Suprapubic skin (tissue), 4 donors: ENCODE measurements around the gene PTTG1IP. TPM values are rescaled to one million over a fixed set of nuclear protein-coding genes. Genes with fewer than 3 reads are reported as not detected.

ENCODE experiments used
- DNase-seq, 2 donors: peaks; one replicate each; pipeline ENCODE4 v3.0.0-alpha.2; 2019; ENCODE audit warnings: low spot score in 2 of 2
- H3K27ac ChIP-seq: fragments of 200-600 bp; sonication (generic); one replicate; pipeline ENCODE4 v1.5.1; 2019
- H3K27me3 ChIP-seq: fragments of 200-600 bp; sonication (generic); one replicate; pipeline ENCODE4 v1.5.1; 2019
- H3K36me3 ChIP-seq: fragments of 200-600 bp; sonication (generic); one replicate; pipeline ENCODE4 v1.5.1; 2019
- H3K4me1 ChIP-seq: fragments of 200-600 bp; sonication (generic); one replicate; pipeline ENCODE4 v1.5.1; 2019
- H3K4me3 ChIP-seq: fragments of 200-600 bp; sonication (generic); one replicate; pipeline ENCODE4 v1.5.1; 2019; ENCODE audit warnings: mild to moderate bottlenecking
- H3K9me3 ChIP-seq: fragments of 200-600 bp; sonication (generic); one replicate; pipeline ENCODE4 v1.5.1; 2019
- EP300 ChIP-seq: sonication (generic); formaldehyde crosslinking; IDR thresholded peaks from one replicate; pipeline ENCODE4 v1.6.1; 2017; ENCODE audit warnings: antibody characterized with exemption
- POLR2A ChIP-seq, 2 donors: fragments of 450-650 bp; IDR thresholded peaks; one replicate each; pipeline ENCODE4 v1.6.1; 2017; ENCODE audit warnings: antibody characterized with exemption in 2 of 2, mild to moderate bottlenecking in 2 of 2, moderate library complexity in 2 of 2
- POLR2AphosphoS5 ChIP-seq, 3 donors: sonication (generic); formaldehyde crosslinking; IDR thresholded peaks; one replicate each; pipeline ENCODE4 v1.6.1; 2017; ENCODE audit warnings: antibody characterized with exemption in 3 of 3
- WGBS: methylation state at CpG from one replicate; pipeline ENCODE4 v1.1.5; 2018; 5-methylcytosine and 5-hydroxymethylcytosine counted together
- total RNA-seq, 4 donors: library from RNA; depleted of rRNA; stranded (reverse); fragments of >200 nt; gene quantifications; one replicate each; pipeline ENCODE4 v1.1.0, GENCODE V29; 2016
- TF ChIP-seq, protein P1 (sequence below), 2 donors: fragments of 200-600 bp in 1 of 2; fragments of 450-650 bp in 1 of 2; sonication (generic) in 1 of 2; IDR thresholded peaks; one replicate each; pipeline ENCODE4 v1.5.1; 2016 to 2019; ENCODE audit warnings: antibody characterized with exemption in 2 of 2, mild to moderate bottlenecking in 1 of 2, moderate library complexity in 1 of 2

PTTG1IP gene
- total RNA-seq, 4 donors from 2014 or later: 114 to 172 (median 143) TPM

DNA sequence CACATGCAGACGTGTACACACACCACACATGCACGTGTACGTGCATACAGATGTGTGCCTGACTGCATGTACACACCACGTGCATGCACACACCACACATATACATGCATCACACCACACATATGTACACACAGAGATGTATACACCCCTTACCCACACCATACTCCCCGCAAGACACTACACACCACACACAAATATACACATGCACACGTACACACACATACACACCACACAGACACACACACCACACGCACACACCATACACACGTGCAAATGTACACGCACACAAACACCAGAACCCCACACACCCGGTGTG, 37.5 kb upstream of the PTTG1IP start:
- H3K9me3 ChIP-seq: no peaks in the 10 kb centered on the region
- WGBS: 49% methylated on average over 8 of the region's 10 CpGs
- no peaks in the 10 kb centered on the region for H3K36me3 ChIP-seq
- TF ChIP-seq POLR2AphosphoS5 (IDR thresholded peaks at IDR 0.05) (no peak), POLR2A (IDR thresholded peaks at IDR 0.05) (no peak), EP300 (no peak)
- TF ChIP-seq, protein P1, sequence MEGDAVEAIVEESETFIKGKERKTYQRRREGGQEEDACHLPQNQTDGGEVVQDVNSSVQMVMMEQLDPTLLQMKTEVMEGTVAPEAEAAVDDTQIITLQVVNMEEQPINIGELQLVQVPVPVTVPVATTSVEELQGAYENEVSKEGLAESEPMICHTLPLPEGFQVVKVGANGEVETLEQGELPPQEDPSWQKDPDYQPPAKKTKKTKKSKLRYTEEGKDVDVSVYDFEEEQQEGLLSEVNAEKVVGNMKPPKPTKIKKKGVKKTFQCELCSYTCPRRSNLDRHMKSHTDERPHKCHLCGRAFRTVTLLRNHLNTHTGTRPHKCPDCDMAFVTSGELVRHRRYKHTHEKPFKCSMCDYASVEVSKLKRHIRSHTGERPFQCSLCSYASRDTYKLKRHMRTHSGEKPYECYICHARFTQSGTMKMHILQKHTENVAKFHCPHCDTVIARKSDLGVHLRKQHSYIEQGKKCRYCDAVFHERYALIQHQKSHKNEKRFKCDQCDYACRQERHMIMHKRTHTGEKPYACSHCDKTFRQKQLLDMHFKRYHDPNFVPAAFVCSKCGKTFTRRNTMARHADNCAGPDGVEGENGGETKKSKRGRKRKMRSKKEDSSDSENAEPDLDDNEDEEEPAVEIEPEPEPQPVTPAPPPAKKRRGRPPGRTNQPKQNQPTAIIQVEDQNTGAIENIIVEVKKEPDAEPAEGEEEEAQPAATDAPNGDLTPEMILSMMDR (IDR thresholded peaks at IDR 0.05): no peak
- H3K27me3 ChIP-seq: peaks cover 4% of the 10 kb centered on the region
- H3K4me3 ChIP-seq: no peak overlapping the region
- no peak for DNase-seq
- peaks cover 30% of the 10 kb centered on the region for H3K4me1 ChIP-seq
- H3K27ac ChIP-seq: no peak overlapping the region

DNA sequence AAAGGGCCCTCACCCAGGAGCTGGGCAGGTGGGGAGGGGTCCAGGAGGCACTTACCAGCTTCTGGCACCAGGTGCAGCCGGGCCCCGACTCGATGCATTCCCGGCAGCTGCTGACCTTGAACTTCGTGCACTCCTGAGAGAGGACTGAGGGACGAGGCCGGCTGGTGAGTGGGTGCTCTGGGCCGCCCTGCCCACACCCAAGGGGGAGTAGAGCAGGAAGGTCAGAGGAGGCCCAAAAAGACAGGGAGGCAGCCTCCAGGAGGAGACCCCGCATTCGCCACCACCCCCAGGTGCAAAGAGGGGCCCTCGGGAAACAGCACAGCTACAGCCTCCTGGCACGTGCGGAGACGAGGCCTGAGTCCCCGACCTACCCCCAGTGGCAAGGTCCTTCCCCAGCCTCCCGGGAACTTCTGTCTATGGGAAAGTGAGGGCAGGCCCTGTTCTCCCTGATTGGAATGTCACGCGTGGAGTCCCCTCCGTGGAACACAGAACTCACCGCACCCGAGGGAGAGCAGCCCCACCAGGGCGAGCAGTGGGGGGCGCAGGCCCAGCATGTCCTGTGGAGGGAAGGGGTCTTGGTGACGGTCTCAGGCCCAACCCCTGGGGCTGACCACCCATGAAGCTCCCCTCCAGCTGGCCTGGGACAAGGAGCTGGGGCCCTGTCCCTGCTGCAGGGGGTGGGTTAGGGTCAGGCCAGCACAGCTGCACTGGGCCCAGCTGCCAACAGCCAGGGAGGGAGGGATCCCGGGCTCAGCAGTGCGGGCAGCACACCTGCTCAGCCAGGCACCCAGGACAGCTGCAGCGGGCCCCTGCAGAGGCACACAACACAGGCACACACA, 37.0 kb upstream of the PTTG1IP start:
- Histone ChIP-seq H3K4me1 (peaks cover 30% of the 10 kb centered on the region), H3K9me3 (no peaks in the 10 kb centered on the region), H3K36me3 (no peaks in the 10 kb centered on the region), H3K27ac (no peak overlapping the region), H3K4me3 (no peak overlapping the region), H3K27me3 (peaks cover 4% of the 10 kb centered on the region)
- no peak for DNase-seq
- WGBS: 89% methylated on average over 12 of the region's 27 CpGs
- TF ChIP-seq POLR2AphosphoS5 (IDR thresholded peaks at IDR 0.05) (no peak), POLR2A (IDR thresholded peaks at IDR 0.05) (no peak), EP300 (no peak)
- TF ChIP-seq, protein P1 (IDR thresholded peaks at IDR 0.05): no peak

DNA sequence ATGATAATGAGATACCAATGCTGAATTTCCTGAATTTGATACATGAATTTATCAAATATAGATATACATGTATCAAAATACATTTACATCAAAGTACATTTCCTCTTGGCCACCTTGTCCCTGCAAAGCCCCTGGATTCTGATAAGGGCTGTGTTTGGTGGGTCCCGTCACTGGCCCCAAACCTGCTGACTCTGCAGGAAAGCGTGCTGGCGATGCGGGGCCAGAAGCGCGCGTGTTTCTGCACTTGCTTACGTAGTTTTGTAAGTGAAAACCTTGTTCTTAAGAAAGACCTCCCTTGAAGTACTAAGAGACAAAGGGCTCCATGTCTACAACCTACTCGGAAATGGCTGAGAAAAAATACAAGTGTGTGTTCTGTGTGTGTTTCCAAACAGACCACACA, 36.2 kb upstream of the PTTG1IP start:
- 95% methylated on average over 9 of the region's 9 CpGs for WGBS
- H3K36me3 ChIP-seq: no peaks in the 10 kb centered on the region
- H3K27ac ChIP-seq: no peak overlapping the region
- no peaks in the 10 kb centered on the region for H3K9me3 ChIP-seq
- no peak for TF ChIP-seq POLR2A (IDR thresholded peaks at IDR 0.05)
- TF ChIP-seq, protein P1 (IDR thresholded peaks at IDR 0.05): no peak
- TF ChIP-seq POLR2AphosphoS5 (IDR thresholded peaks at IDR 0.05): no peak
- no peak for TF ChIP-seq EP300
- H3K4me1 ChIP-seq: peaks cover 30% of the 10 kb centered on the region
- no peak overlapping the region for H3K4me3 ChIP-seq
- H3K27me3 ChIP-seq: peaks cover 4% of the 10 kb centered on the region
- DNase-seq: no peak

DNA sequence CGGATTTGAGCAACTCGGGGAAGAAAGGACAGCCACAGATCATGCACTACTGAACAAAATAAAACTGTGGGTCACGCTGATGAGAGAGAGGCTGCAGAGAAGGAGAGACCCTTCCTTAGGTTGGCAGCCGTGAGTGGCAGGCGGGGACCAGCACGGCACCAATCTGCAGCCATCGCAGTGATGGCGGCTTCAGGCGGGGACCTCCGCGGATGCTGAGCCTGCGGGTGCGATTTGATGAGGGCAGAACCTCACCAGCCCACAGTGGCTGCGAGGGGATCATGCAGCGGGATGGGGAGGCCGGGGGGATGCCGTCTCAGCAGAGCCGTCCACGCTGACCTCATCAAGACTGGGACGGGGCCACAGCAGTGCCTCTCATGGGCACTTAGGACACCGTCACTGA, 35.4 kb upstream of the PTTG1IP start:
- no peak for DNase-seq
- no peak for TF ChIP-seq EP300
- TF ChIP-seq POLR2AphosphoS5 (IDR thresholded peaks at IDR 0.05): no peak
- TF ChIP-seq, protein P1 (IDR thresholded peaks at IDR 0.05): no peak
- TF ChIP-seq POLR2A (IDR thresholded peaks at IDR 0.05): no peak
- 92% methylated on average over 13 of the region's 21 CpGs for WGBS
- no peak overlapping the region for H3K4me3 ChIP-seq
- H3K27ac ChIP-seq: no peak overlapping the region
- no peaks in the 10 kb centered on the region for H3K36me3 ChIP-seq
- peaks cover 4% of the 10 kb centered on the region for H3K27me3 ChIP-seq
- no peaks in the 10 kb centered on the region for H3K9me3 ChIP-seq
- H3K4me1 ChIP-seq: peaks cover 30% of the 10 kb centered on the region

DNA sequence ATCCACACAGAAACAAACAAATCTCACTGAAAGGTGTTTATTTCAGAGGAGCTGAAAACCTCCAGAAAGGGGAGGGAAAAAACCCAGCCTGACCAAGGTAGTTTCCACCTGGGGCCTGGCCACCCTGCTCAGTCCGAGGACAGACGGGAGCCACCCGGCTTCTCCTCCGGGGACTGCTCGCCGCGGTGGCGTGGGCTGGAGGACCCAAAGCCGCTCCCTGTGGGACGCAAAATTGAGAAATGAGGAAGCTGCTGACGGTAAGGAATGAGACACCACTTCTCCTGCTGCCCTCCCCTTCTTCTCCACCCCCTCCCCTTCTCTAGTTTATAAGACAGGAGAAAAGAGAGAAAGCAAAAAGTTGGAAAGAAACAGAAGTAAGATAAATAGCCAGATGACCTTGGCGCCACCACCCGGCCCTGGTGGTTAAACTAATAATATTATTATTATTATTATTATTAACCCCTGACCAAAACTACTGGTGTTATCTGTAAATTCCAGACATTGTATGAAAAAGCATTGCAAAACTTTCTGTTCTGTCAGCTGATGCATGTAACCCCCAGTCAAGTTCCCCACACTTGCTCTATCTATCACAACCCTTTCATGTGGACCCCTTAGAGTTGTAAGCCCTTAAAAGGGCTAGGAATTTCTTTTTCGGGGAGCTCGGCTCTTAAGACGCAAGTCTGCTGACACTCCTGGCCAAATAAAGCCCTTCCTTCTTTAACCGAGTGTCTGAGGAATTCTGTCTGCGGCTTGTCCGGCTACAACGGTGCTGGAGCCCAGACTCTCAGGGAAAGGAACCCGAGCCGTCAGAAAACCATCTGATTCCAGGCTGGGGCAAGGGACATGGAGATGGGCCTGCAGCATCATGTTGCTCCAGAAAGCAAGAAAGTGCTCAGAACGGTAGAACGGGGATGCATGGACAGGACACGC, 34.7 kb upstream of the PTTG1IP start:
- H3K27me3 ChIP-seq: peaks cover 4% of the 10 kb centered on the region
- H3K9me3 ChIP-seq: no peaks in the 10 kb centered on the region
- TF ChIP-seq EP300: no peak
- TF ChIP-seq, protein P1 (IDR thresholded peaks at IDR 0.05): no peak
- TF ChIP-seq POLR2A (IDR thresholded peaks at IDR 0.05): no peak
- TF ChIP-seq POLR2AphosphoS5 (IDR thresholded peaks at IDR 0.05): no peak
- WGBS: 62% methylated on average over 23 of the region's 25 CpGs
- peaks cover 28% of the 10 kb centered on the region for H3K4me1 ChIP-seq
- no peak for DNase-seq
- H3K36me3 ChIP-seq: no peaks in the 10 kb centered on the region
- no peak overlapping the region for H3K27ac ChIP-seq
- no peak overlapping the region for H3K4me3 ChIP-seq
